Astrocyte (in vitro differentiated cells and primary cell): Measurements from ENCODE around the gene RSPH6A.

Source experiments
- EZH2 ChIP-seq: IDR thresholded peaks from 2 replicates; pipeline ENCODE4 v1.6.1; 2012; ENCODE audit warnings: mild to moderate bottlenecking, low read length, inconsistent platforms; ENCODE audit not compliant: insufficient read depth
- TF ChIP-seq, protein P1 (sequence below): IDR thresholded peaks from 2 replicates; pipeline ENCODE4 v1.5.1; 2011; ENCODE audit warnings: low read depth, mild to moderate bottlenecking, inconsistent platforms, low read length, moderate library complexity; ENCODE audit not compliant: insufficient read depth

DNA sequence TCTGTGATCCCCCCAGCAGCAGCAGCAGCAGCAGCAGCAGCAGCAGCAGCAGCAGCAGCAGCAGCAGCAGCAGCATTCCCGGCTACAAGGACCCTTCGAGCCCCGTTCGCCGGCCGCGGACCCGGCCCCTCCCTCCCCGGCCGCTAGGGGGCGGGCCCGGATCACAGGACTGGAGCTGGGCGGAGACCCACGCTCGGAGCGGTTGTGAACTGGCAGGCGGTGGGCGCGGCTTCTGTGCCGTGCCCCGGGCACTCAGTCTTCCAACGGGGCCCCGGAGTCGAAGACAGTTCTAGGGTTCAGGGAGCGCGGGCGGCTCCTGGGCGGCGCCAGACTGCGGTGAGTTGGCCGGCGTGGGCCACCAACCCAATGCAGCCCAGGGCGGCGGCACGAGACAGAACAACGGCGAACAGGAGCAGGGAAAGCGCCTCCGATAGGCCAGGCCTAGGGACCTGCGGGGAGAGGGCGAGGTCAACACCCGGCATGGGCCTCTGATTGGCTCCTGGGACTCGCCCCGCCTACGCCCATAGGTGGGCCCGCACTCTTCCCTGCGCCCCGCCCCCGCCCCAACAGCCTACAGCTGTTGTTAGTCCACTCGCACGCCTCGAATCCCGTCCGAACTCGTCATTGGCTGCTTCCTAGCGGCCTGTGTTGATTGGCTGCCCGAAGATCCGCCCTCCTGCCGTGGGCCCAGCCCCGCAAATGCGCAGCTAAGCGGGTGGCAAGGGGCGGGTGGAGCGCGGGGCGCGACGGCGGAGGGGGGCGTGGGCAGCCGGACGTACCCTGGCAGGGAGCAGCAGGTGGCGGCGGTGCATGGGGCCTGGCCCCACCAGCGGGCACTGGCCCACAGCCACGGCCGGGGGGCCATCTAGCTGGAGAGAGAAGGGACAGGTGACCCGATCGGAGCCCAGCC, 44.7 kb downstream of the RSPH6A start:
- TF ChIP-seq, protein P1, sequence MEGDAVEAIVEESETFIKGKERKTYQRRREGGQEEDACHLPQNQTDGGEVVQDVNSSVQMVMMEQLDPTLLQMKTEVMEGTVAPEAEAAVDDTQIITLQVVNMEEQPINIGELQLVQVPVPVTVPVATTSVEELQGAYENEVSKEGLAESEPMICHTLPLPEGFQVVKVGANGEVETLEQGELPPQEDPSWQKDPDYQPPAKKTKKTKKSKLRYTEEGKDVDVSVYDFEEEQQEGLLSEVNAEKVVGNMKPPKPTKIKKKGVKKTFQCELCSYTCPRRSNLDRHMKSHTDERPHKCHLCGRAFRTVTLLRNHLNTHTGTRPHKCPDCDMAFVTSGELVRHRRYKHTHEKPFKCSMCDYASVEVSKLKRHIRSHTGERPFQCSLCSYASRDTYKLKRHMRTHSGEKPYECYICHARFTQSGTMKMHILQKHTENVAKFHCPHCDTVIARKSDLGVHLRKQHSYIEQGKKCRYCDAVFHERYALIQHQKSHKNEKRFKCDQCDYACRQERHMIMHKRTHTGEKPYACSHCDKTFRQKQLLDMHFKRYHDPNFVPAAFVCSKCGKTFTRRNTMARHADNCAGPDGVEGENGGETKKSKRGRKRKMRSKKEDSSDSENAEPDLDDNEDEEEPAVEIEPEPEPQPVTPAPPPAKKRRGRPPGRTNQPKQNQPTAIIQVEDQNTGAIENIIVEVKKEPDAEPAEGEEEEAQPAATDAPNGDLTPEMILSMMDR: peak; percentile 36
- no peak for TF ChIP-seq EZH2
